Parathyroid adenoma (tissue), 2 donors: ENCODE data around the gene SHE.

Source experiments
- H2AFZ ChIP-seq: fragments of 300-600 bp; sonication (generic); one replicate; pipeline ENCODE4 v1.7.0; 2017; ENCODE audit warnings: antibody characterized with exemption, mild to moderate bottlenecking
- H3K27ac ChIP-seq: fragments of 300-600 bp; sonication (generic); one replicate; pipeline ENCODE4 v1.7.0; 2017
- H3K27me3 ChIP-seq: fragments of 300-600 bp; sonication (generic); one replicate; pipeline ENCODE4 v1.7.0; 2017; ENCODE audit warnings: low read length; ENCODE audit not compliant: control insufficient read depth, insufficient read depth
- H3K36me3 ChIP-seq: fragments of 300-600 bp; sonication (generic); one replicate; pipeline ENCODE4 v1.7.0; 2017; ENCODE audit warnings: low read length; ENCODE audit not compliant: control insufficient read depth, insufficient read depth
- H3K4me1 ChIP-seq: fragments of 300-600 bp; sonication (generic); one replicate; pipeline ENCODE4 v1.7.0; 2017; ENCODE audit warnings: control low read depth
- H3K4me2 ChIP-seq: fragments of 300-600 bp; sonication (generic); one replicate; pipeline ENCODE4 v1.7.0; 2017; ENCODE audit warnings: low read length
- H3K4me3 ChIP-seq: fragments of 300-600 bp; sonication (generic); one replicate; pipeline ENCODE4 v1.7.0; 2017; ENCODE audit warnings: low read depth, low read length
- H3K79me2 ChIP-seq: fragments of 300-600 bp; sonication (generic); one replicate; pipeline ENCODE4 v1.7.0; 2017; ENCODE audit warnings: control low read depth
- H3K9ac ChIP-seq: fragments of 300-600 bp; sonication (generic); one replicate; pipeline ENCODE4 v1.7.0; 2017; ENCODE audit warnings: mild to moderate bottlenecking
- H3K9me3 ChIP-seq: fragments of 300-600 bp; sonication (generic); one replicate; pipeline ENCODE4 v1.7.0; 2017; ENCODE audit warnings: low read length; ENCODE audit not compliant: control insufficient read depth
- TF ChIP-seq, protein P1 (sequence below): fragments of 300-600 bp; sonication (generic); IDR thresholded peaks from one replicate; pipeline ENCODE4 v1.7.0; 2017; ENCODE audit warnings: antibody characterized with exemption, mild to moderate bottlenecking
- donor health status: primary hyperparathyroidism.

SHE gene

GRCh38 chr1:154468535-154469250, 33.5 kb downstream of the SHE start:
- Histone ChIP-seq H3K36me3 (no peaks in the 10 kb centered on the region), H3K4me3 (no peak overlapping the region), H3K27me3 (no peaks in the 10 kb centered on the region), H3K27ac (no peak overlapping the region), H3K9ac (no peak overlapping the region), H3K4me1 (no peaks in the 10 kb centered on the region), H3K4me2 (no peak overlapping the region), H3K79me2 (no peaks in the 10 kb centered on the region), H3K9me3 (no peaks in the 10 kb centered on the region), H2AFZ (no peak overlapping the region)
- TF ChIP-seq, protein P1, sequence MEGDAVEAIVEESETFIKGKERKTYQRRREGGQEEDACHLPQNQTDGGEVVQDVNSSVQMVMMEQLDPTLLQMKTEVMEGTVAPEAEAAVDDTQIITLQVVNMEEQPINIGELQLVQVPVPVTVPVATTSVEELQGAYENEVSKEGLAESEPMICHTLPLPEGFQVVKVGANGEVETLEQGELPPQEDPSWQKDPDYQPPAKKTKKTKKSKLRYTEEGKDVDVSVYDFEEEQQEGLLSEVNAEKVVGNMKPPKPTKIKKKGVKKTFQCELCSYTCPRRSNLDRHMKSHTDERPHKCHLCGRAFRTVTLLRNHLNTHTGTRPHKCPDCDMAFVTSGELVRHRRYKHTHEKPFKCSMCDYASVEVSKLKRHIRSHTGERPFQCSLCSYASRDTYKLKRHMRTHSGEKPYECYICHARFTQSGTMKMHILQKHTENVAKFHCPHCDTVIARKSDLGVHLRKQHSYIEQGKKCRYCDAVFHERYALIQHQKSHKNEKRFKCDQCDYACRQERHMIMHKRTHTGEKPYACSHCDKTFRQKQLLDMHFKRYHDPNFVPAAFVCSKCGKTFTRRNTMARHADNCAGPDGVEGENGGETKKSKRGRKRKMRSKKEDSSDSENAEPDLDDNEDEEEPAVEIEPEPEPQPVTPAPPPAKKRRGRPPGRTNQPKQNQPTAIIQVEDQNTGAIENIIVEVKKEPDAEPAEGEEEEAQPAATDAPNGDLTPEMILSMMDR: no peak

DNA sequence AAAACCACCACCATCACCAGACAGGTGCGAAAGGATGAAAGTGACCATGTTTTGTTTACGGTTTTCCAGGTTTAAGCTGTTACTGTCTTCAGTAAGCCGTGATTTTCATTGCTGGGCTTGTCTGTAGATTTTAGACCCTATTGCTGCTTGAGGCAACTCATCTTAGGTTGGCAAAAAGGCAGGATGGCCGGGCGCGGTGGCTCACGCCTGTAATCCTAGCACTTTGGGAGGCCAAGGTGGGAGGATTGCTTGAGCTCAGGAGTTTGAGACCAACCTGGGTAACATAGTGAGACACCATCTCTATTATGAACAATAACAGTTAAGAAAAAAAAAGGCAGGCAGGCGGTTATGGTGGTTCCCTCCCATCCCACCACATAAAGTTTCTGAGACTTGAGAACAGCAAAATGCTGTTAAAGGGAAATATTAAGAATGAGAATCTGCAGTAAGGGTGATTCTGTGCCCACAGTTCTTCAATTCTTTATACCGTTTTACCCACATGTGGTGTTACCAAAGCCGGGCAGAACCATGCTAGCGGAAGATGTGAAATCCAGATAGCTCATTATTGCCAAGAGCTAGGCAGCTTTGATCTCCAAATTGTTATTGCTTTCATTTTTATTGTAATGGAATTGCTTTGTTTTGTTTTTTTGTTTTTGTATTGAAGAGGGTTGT, 34.6 kb downstream of the SHE start:
- Histone ChIP-seq H3K4me3 (no peak overlapping the region), H3K4me1 (no peaks in the 10 kb centered on the region), H3K9me3 (no peaks in the 10 kb centered on the region), H3K4me2 (no peak overlapping the region), H3K9ac (no peak overlapping the region), H3K36me3 (no peaks in the 10 kb centered on the region), H3K27me3 (no peaks in the 10 kb centered on the region), H2AFZ (no peak overlapping the region), H3K79me2 (no peaks in the 10 kb centered on the region), H3K27ac (no peak overlapping the region)
- TF ChIP-seq, protein P1: no peak

DNA sequence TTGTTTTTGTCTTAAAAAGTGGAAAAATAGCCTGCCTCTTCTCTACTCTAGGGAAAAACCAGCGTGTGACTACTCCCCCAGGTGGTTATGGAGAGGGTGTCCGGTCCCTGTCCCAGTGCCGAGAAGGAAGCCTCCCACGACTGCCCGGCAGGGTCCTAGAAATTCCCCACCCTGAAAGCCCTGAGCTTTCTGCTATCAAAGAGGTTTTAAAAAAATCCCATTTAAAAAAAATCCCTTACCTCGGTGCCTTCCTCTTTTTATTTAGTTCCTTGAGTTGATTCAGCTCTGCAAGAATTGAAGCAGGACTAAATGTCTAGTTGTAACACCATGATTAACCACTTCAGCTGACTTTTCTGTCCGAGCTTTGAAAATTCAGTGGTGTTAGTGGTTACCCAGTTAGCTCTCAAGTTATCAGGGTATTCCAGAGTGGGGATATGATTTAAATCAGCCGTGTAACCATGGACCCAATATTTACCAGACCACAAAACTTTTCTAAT, 35.2 kb downstream of the SHE start:
- Histone ChIP-seq H3K4me2 (no peak overlapping the region), H3K9ac (no peak overlapping the region), H2AFZ (no peak overlapping the region), H3K9me3 (no peaks in the 10 kb centered on the region), H3K4me3 (no peak overlapping the region), H3K27ac (no peak overlapping the region), H3K27me3 (no peaks in the 10 kb centered on the region), H3K4me1 (no peaks in the 10 kb centered on the region), H3K36me3 (no peaks in the 10 kb centered on the region), H3K79me2 (no peaks in the 10 kb centered on the region)
- TF ChIP-seq, protein P1: no peak

- Histone ChIP-seq H3K79me2 (no peaks in the 10 kb centered on the region), H3K4me1 (no peaks in the 10 kb centered on the region), H3K9me3 (no peaks in the 10 kb centered on the region), H3K9ac (no peak overlapping the region), H3K4me2 (peak overlapping the region; percentile 29), H3K27me3 (no peaks in the 10 kb centered on the region), H2AFZ (peak overlapping the region; percentile 16), H3K36me3 (no peaks in the 10 kb centered on the region), H3K27ac (peak overlapping the region; percentile 51), H3K4me3 (no peak overlapping the region)
- TF ChIP-seq, protein P1: no peak
These were observed 36.0 kb downstream of the SHE start for GRCh38 chr1:154466206-154466605.
